Fibroblast of the aortic adventitia (primary cell): ENCODE data around the gene DCN. TPM values are rescaled to one million over a fixed set of nuclear protein-coding genes. Genes with fewer than 3 reads are reported as not detected.

ENCODE experiments used
- DNase-seq: peaks from one replicate; pipeline ENCODE4 v3.0.0-alpha.2; 2010; ENCODE audit warnings: low read depth
- H3K4me3 ChIP-seq: 2 replicates; pipeline ENCODE4 v1.5.1; 2011; ENCODE audit warnings: low read depth, mild to moderate bottlenecking, control low read depth, low read length, moderate library complexity
- total RNA-seq: library from RNA; depleted of rRNA; stranded (reverse); fragments of >200 nt; gene quantifications from 2 replicates; pipeline ENCODE4 v1.2.3, GENCODE V29; 2012; ENCODE audit warnings: low replicate concordance
- TF ChIP-seq, protein P1 (sequence below): IDR thresholded peaks from 2 replicates; pipeline ENCODE4 v1.5.1; 2011; ENCODE audit warnings: mild to moderate bottlenecking, low read length, control low read depth, inconsistent platforms; ENCODE audit not compliant: insufficient read depth

The DCN gene
- total RNA-seq, 1 donor, result 2,298 TPM

DNA sequence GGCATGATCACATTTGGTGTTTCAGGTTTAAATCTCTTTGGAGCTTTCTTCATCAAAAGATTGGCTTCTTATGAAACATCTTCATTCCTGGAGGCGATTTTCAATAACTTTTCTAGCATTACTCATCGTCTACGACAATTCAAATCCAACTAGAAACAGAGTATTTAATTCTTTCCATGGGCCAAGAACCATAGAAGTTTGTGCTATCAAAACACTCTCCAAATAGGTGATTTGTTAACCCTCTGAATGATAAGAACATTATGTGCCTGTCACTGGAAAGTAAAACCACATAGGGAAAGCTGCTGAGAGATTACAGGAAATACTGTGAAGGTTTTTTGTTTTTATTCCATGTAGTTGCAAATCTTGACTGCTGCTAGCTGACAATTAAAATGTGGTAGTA is 6.9 kb upstream of the DCN start:
- TF ChIP-seq, protein P1, sequence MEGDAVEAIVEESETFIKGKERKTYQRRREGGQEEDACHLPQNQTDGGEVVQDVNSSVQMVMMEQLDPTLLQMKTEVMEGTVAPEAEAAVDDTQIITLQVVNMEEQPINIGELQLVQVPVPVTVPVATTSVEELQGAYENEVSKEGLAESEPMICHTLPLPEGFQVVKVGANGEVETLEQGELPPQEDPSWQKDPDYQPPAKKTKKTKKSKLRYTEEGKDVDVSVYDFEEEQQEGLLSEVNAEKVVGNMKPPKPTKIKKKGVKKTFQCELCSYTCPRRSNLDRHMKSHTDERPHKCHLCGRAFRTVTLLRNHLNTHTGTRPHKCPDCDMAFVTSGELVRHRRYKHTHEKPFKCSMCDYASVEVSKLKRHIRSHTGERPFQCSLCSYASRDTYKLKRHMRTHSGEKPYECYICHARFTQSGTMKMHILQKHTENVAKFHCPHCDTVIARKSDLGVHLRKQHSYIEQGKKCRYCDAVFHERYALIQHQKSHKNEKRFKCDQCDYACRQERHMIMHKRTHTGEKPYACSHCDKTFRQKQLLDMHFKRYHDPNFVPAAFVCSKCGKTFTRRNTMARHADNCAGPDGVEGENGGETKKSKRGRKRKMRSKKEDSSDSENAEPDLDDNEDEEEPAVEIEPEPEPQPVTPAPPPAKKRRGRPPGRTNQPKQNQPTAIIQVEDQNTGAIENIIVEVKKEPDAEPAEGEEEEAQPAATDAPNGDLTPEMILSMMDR, result no peak
- DNase-seq, result peak; percentile 86
- no peak overlapping the region for H3K4me3 ChIP-seq

DNA sequence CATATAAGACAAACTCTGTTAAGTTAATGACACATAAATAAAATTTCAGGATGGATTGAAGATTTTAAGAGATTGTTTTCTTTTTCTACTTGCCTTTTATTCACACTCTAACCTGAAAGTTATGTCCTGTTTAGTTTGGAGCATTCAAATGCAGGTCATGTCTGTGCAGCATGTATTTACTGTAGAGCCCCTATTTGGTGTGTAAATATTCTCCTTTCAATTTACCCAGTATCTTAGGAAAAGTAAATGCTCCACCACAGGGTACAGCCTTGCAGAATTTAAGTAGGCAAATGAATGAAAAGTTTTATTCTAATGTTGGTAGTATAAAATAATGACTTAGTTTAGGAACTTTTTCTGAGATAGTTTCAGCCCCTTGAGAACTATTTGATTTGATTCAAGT is 6.2 kb upstream of the DCN start:
- no peak overlapping the region for H3K4me3 ChIP-seq
- TF ChIP-seq, protein P1, result no peak
- DNase-seq, result no peak

DNA sequence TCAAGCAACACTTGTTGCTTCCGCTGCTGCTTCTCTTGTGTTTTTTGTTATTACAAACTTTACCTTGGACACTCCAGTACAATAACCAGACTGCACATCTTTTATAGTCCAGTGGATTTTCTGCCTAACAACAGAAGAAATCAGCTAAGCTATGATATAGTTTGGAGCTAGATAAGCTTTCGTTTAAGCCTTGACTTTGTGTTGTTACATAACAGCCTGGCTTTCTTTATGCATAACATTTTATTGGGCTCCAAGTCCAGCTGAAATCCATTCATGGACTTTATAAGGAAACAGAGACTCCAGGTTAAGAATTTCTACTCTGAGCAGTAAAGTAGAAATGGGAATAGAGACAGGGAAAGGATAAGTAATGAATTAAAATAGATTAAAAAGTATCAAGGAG is 3.5 kb upstream of the DCN start:
- DNase-seq, result no peak
- no peak overlapping the region for H3K4me3 ChIP-seq
- TF ChIP-seq, protein P1, result no peak

DNA sequence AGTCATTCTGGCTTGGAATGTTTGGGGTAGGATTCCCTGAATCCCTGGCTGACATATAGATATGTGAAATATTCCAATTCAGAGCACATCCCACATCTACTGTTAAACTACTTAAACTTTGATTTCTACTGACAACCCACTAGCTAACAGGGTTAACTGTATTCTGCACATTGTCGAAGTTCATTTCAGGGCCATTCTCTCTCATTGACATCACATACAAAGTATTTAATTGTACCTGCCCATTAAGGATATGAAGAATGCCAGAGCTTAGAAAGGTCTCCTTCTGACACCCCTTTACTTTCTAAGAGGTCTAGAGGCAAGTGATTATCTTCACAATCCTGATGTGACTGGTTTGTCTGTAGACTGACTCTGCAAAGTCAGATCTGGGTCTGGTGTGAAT is 2.8 kb upstream of the DCN start:
- DNase-seq, result no peak
- no peak overlapping the region for H3K4me3 ChIP-seq
- TF ChIP-seq, protein P1, result no peak

DNA sequence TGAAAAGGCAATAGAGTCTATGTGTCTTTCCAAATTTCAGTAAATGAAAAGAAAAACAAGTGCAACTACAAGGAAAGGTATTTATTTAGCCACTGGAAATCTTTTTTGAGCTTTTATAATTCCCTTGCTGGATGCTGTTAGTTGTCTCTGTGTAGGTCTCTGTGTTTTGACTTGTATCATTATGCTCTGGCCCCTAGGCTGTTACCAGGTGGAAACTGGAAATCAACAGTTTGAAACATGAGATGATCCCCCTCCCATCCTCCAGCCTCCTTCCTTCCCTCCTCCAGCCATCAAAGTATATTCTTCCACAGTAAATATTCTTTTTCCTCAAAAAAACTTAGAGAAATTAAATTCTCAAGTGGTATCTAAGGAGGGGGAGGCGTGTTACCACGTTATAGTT is 934 bp upstream of the DCN start:
- no peak for DNase-seq
- TF ChIP-seq, protein P1, result no peak
- H3K4me3 ChIP-seq, result no peak overlapping the region

DNA sequence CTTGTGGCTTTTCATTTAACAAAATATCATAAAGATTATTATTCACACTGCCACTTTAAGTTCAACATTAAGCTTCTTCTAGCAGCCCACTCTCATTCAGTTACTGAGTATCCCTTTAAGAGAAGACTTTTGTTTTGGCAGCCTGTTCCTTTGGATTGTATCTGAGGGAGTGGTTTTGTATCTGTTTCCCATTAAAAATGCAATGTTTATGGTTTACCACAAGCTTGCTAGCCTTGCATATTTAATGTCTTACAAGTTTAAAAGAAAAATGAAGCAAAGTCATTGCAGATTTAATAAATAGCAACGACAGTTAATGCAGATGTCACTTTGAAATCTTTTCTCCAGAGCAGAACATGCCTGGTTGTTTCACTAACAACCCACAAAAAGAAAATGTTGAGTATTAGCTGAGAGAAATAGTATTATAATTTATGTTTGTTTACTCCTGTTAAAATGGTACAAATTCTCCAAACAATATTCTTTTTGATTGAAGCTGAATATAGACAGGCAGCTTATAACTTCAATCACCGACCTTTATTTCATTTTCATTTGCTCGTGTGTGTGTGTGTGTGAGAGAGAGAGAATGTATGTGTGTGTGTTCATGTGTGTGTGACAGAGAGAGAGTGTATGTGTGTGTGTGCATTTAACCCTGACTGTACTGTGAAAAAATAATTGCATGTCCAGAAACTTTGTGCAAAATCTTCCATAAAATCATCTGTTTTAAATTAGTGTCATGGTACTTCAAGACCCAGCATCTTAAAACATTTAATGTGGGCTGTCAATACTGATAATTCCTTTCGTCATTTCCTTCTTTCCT is 1.8 kb downstream of the DCN start:
- TF ChIP-seq, protein P1, result no peak
- DNase-seq, result peak; percentile 90
- peak overlapping the region; percentile 72 for H3K4me3 ChIP-seq
